ENCODE results near the gene ACVR2A. TPM values are rescaled to one million over a fixed set of nuclear protein-coding genes. Genes with fewer than 3 reads are reported as not detected.

ACVR2A gene
- total RNA-seq, 1 donor from 2014 or later: 22.6 TPM

- peaks cover 3% of the 10 kb centered on the region for H3K9me3 Mint-ChIP-seq (ENCODE audit: unreplicated experiment)
- H3K36me3 Mint-ChIP-seq (ENCODE audit: low read depth, unreplicated experiment): no peaks in the 10 kb centered on the region
- no peak for FAIRE-seq
- Histone ChIP-seq H3K9ac (ENCODE audit: low read length) (no peak overlapping the region), H2AFZ (ENCODE audit: low read depth, low read length) (no peak overlapping the region), H3K27me3 (ENCODE audit: insufficient read depth, low read length) (no peaks in the 10 kb centered on the region), H4K20me1 (ENCODE audit: insufficient read depth, low read length) (no peaks in the 10 kb centered on the region), H3K9me3 (ENCODE audit: insufficient read depth, low read depth, low read length) (no peaks in the 10 kb centered on the region), H3K36me3 (ENCODE audit: insufficient read depth, low read length) (no peaks in the 10 kb centered on the region), H3K4me1 (ENCODE audit: insufficient read depth, low read length) (peaks cover 3% of the 10 kb centered on the region), H3K4me2 (ENCODE audit: low read length) (no peak overlapping the region), H3K4me3 (ENCODE audit: insufficient read depth, low read depth, low read length) (no peak overlapping the region), H3K79me2 (ENCODE audit: insufficient read depth, low read length) (no peaks in the 10 kb centered on the region), H3K27ac (ENCODE audit: low read depth, low read length) (no peak overlapping the region)
- TF ChIP-seq EZH2 (IDR thresholded peaks at IDR 0.05; ENCODE audit: insufficient read depth, low read length): no peak
- DNase-seq (ENCODE audit: low read depth): no peak
- H3K27me3 Mint-ChIP-seq (ENCODE audit: low read depth, unreplicated experiment): no peaks in the 10 kb centered on the region
- no peak overlapping the region for H3K27ac Mint-ChIP-seq (ENCODE audit: unreplicated experiment)
- no peak overlapping the region for H3K4me3 Mint-ChIP-seq (ENCODE audit: unreplicated experiment)
- H3K4me1 Mint-ChIP-seq (ENCODE audit: low read depth, unreplicated experiment): peaks cover 6% of the 10 kb centered on the region
These were observed 20.2 kb upstream of the ACVR2A start for GRCh38 chr2:147824620-147825019.

GRCh38 chr2:147826278-147827087 lies 18.3 kb upstream of the ACVR2A start:
- no peaks in the 10 kb centered on the region for H3K27me3 ChIP-seq (ENCODE audit: insufficient read depth, low read length)
- H3K9ac ChIP-seq (ENCODE audit: low read length): no peak overlapping the region

DNA sequence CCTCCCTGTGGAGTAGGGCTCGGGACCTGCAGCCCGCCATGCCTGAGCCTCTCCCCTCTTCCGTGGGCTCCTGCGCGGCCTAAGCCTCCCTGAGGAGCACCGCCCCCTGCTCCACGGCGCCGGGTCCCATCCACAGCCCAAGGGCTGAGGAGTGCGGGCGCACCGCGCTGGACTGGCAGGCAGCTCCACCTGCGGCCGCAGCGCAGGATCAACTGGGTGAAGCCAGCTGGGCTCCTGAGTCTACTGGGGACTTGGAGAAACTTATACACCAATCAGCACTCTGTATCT lies 17.8 kb upstream of the ACVR2A start:
- Mint-ChIP-seq H3K27me3 (ENCODE audit: low read depth, unreplicated experiment) (no peaks in the 10 kb centered on the region), H3K36me3 (ENCODE audit: low read depth, unreplicated experiment) (no peaks in the 10 kb centered on the region), H3K27ac (ENCODE audit: unreplicated experiment) (no peak overlapping the region), H3K4me3 (ENCODE audit: unreplicated experiment) (no peak overlapping the region), H3K4me1 (ENCODE audit: low read depth, unreplicated experiment) (peaks cover 6% of the 10 kb centered on the region), H3K9me3 (ENCODE audit: unreplicated experiment) (peaks cover 3% of the 10 kb centered on the region)
- H4K20me1 ChIP-seq (ENCODE audit: insufficient read depth, low read length): no peaks in the 10 kb centered on the region
- H3K27me3 ChIP-seq (ENCODE audit: insufficient read depth, low read length): no peaks in the 10 kb centered on the region
- H3K4me3 ChIP-seq (ENCODE audit: insufficient read depth, low read depth, low read length): no peak overlapping the region
- no peaks in the 10 kb centered on the region for H3K36me3 ChIP-seq (ENCODE audit: insufficient read depth, low read length)
- H3K79me2 ChIP-seq (ENCODE audit: insufficient read depth, low read length): no peaks in the 10 kb centered on the region
- H3K4me1 ChIP-seq (ENCODE audit: insufficient read depth, low read length): peaks cover 3% of the 10 kb centered on the region
- no peak overlapping the region for H2AFZ ChIP-seq (ENCODE audit: low read depth, low read length)
- TF ChIP-seq, protein P1, sequence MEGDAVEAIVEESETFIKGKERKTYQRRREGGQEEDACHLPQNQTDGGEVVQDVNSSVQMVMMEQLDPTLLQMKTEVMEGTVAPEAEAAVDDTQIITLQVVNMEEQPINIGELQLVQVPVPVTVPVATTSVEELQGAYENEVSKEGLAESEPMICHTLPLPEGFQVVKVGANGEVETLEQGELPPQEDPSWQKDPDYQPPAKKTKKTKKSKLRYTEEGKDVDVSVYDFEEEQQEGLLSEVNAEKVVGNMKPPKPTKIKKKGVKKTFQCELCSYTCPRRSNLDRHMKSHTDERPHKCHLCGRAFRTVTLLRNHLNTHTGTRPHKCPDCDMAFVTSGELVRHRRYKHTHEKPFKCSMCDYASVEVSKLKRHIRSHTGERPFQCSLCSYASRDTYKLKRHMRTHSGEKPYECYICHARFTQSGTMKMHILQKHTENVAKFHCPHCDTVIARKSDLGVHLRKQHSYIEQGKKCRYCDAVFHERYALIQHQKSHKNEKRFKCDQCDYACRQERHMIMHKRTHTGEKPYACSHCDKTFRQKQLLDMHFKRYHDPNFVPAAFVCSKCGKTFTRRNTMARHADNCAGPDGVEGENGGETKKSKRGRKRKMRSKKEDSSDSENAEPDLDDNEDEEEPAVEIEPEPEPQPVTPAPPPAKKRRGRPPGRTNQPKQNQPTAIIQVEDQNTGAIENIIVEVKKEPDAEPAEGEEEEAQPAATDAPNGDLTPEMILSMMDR (IDR thresholded peaks at IDR 0.05; ENCODE audit: insufficient read depth, low read depth, low read length): no peak
- TF ChIP-seq EZH2 (IDR thresholded peaks at IDR 0.05; ENCODE audit: insufficient read depth, low read length): no peak
- FAIRE-seq: no peak
- no peaks in the 10 kb centered on the region for H3K9me3 ChIP-seq (ENCODE audit: insufficient read depth, low read depth, low read length)
- H3K9ac ChIP-seq (ENCODE audit: low read length): no peak overlapping the region
- no peak overlapping the region for H3K4me2 ChIP-seq (ENCODE audit: low read length)
- no peak overlapping the region for H3K27ac ChIP-seq (ENCODE audit: low read depth, low read length)
- DNase-seq (ENCODE audit: low read depth): no peak

More at GRCh38 chr2:147826278-147827087, 18.3 kb upstream of the ACVR2A start:
- Histone ChIP-seq H3K4me2 (ENCODE audit: low read length) (no peak overlapping the region), H4K20me1 (ENCODE audit: insufficient read depth, low read length) (no peaks in the 10 kb centered on the region), H2AFZ (ENCODE audit: low read depth, low read length) (no peak overlapping the region), H3K27ac (ENCODE audit: low read depth, low read length) (no peak overlapping the region), H3K4me3 (ENCODE audit: insufficient read depth, low read depth, low read length) (no peak overlapping the region), H3K9me3 (ENCODE audit: insufficient read depth, low read depth, low read length) (no peaks in the 10 kb centered on the region), H3K36me3 (ENCODE audit: insufficient read depth, low read length) (no peaks in the 10 kb centered on the region), H3K4me1 (ENCODE audit: insufficient read depth, low read length) (peaks cover 3% of the 10 kb centered on the region), H3K79me2 (ENCODE audit: insufficient read depth, low read length) (no peaks in the 10 kb centered on the region)
- no peak overlapping the region for H3K27ac Mint-ChIP-seq (ENCODE audit: unreplicated experiment)
- H3K4me3 Mint-ChIP-seq (ENCODE audit: unreplicated experiment): no peak overlapping the region
- TF ChIP-seq, protein P1 (IDR thresholded peaks at IDR 0.05; ENCODE audit: insufficient read depth, low read depth, low read length): no peak
- no peak for TF ChIP-seq EZH2 (IDR thresholded peaks at IDR 0.05; ENCODE audit: insufficient read depth, low read length)
- no peaks in the 10 kb centered on the region for H3K36me3 Mint-ChIP-seq (ENCODE audit: low read depth, unreplicated experiment)
- H3K9me3 Mint-ChIP-seq (ENCODE audit: unreplicated experiment): peaks cover 3% of the 10 kb centered on the region
- no peak for DNase-seq (ENCODE audit: low read depth)
- FAIRE-seq: no peak
- H3K27me3 Mint-ChIP-seq (ENCODE audit: low read depth, unreplicated experiment): no peaks in the 10 kb centered on the region
- H3K4me1 Mint-ChIP-seq (ENCODE audit: low read depth, unreplicated experiment): peaks cover 6% of the 10 kb centered on the region

Data from astrocyte (in vitro differentiated cells and primary cell).